Epithelial cell of prostate (primary cell): ENCODE results near the gene JMJD6.
"Not testable (repeated sequence)": the region's sequence is repeated elsewhere in the genome, so short reads cannot be mapped to it uniquely, and the experiment has no call there.

Source experiments
- DNase-seq: peaks from one replicate; pipeline ENCODE4 v3.0.0-alpha.2; 2011; ENCODE audit warnings: low read depth, low spot score
- H3K27ac ChIP-seq: fragments of 450-650 bp; 2 replicates; pipeline ENCODE4 v1.5.1; 2017; ENCODE audit warnings: mild to moderate bottlenecking

Gene JMJD6

GRCh38 chr17:76737082-76737675 is 10.8 kb upstream of the JMJD6 start, which contains the start of gene SRSF2:
SRSF2 (minus strand) TSS chr17:76737331; CDS start chr17:76737160, 171 bp downstream.
- peak within 1 kb of the TSS; percentile 95 for H3K27ac ChIP-seq
- peak; percentile 89 for DNase-seq

DNA sequence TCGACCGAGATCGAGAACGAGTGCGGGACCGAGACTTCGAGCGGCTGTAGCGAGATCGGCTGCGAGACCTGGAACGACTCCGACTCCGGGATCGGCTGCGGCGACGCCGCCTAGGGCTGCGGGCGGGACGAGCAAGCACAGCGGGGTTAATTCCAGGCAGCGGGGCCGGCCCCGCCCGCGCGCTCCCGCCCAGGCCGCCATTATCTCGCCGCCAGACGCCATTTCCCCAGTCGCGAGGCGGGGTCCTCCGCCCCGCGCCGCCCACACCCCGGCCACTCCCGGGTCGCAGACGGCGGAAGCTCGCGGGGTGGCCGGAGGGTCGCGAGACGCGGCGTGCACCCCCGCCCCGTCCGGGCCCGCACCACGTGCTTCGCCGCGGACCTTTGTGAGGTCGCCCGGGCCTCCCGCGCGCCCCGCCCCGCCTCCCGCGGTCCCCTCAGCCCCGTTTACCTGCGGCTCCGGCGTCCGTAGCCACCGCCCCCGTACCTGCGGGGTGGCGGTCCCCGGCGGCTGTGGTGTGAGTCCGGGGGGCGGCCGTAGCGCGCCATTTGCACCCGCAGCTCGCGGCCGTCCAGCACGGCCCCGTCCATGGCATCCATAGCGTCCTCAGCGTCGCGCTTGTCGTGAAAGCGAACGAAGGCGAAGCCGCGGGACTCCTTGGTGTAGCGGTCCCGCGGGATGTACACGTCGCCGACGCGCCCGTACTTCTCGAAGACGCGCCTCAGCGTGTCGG is 10.1 kb upstream of the JMJD6 start:
- no peak for DNase-seq
- H3K27ac ChIP-seq, result peak overlapping the region; percentile 95

- peak overlapping the region; percentile 95 for H3K27ac ChIP-seq
Measured at GRCh38 chr17:76735586-76736348, 9.4 kb upstream of the JMJD6 start.

DNA sequence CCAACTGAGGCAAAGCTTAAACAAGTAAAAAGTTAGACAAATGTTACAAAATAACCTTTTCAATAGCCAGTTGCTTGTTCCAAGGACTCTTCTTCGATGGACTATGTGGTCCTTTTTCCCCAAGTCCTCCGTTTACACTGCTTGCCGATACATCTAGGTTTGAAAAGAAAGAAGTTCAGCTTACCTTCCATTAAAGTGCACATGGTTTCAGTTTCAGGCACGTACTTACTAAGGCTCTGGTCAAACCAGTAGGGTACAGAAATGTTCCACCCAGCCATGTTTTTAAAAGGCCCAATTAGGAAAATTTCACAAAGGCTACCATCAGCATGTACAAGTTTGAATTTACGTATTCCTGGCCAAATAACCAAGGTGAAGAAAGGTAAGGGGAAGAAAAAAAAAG is 8.6 kb upstream of the JMJD6 start:
- H3K27ac ChIP-seq, result peak overlapping the region; percentile 95
- DNase-seq, result no peak

More at GRCh38 chr17:76735586-76736348, 9.4 kb upstream of the JMJD6 start:
- no peak for DNase-seq

DNA sequence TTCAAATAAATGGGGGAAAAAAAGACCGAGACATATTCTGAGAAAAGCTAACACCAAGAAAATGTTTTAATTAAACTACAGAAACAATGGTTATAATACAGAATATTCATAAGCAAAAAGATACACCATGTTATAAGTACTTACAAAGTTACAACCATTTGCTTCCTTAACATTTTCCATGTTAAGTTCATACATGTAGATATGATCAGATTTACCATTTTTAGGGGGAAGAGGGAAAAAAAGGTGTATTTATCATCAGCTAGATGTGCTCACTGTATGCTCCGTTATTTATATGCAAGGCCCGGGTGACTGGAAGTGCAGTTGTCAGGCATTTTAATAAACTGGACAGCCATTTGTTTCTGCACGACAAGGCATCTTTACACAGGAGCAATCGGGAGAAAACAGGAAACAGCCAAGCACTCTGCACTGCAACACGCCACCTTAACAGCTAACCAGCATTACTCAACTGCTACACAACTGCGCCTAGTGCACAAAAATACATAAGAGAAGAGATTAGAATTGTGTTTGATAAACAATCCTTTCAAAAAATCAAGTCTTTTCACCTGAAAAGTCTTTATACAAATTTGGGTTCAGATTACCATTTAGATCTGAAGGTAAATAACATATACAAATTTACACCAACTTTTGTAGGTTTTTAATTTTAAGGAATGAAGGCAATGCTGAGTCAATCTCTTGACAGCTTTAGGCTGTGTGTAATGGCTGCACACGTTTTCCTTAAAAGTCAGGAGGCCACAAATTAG is 7.9 kb upstream of the JMJD6 start:
- H3K27ac ChIP-seq, result peak overlapping the region; percentile 95
- DNase-seq, result no peak

GRCh38 chr17:76733618-76733957 is 7.2 kb upstream of the JMJD6 start:
- no peak for DNase-seq
- peak overlapping the region; percentile 95 for H3K27ac ChIP-seq

DNA sequence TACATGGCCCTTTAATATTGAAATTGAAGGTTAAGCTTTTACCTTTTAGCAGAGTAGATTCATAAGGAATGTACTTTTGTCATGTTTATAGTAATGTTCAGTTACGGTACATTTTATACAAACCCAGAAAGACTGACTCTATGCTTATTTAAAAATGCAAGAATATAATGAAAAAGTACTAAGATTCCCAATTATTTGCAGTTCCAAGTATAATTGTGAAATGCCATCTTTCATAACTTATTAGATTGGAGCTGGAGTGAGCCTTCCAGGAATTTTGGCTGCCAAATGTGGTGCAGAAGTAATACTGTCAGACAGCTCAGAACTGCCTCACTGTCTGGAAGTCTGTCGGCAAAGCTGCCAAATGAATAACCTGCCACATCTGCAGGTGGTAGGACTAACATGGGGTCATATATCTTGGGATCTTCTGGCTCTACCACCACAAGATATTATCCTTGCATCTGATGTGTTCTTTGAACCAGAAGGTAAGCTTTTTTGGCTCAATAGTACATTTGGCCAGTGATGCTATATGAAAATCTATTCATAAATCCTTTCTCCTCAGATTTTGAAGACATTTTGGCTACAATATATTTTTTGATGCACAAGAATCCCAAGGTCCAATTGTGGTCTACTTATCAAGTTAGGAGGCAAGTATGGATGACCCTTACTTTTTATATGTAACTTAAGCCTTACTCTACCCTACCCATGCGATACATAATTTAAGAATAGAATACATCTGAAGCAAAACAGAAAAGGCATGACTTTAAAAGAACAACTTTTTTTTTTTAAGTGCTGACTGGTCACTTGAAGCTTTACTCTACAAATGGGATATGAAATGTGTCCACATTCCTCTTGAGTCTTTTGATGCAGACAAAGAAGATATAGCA is 6.6 kb upstream of the JMJD6 start:
- no peak for DNase-seq
- H3K27ac ChIP-seq, result peak overlapping the region; percentile 95

- not testable (repeated sequence) for DNase-seq
- H3K27ac ChIP-seq, result peak overlapping the region; percentile 95
Measured at GRCh38 chr17:76731800-76732733, 5.7 kb upstream of the JMJD6 start.

- peak overlapping the region; percentile 97 for H3K27ac ChIP-seq
- DNase-seq, result no peak
Measured at GRCh38 chr17:76727745-76728456, 1.5 kb upstream of the JMJD6 start.

- peak within 1 kb of the TSS; percentile 97 for H3K27ac ChIP-seq
- no peak for DNase-seq
Measured at GRCh38 chr17:76726776-76727718, 641 bp upstream of the JMJD6 start, which contains the start of gene METTL23. METTL23 (plus strand) TSS chr17:76726839; CDS start chr17:76729711, 2,872 bp downstream.

GRCh38 chr17:76725580-76726230 is 701 bp downstream of the JMJD6 start:
- no peak for DNase-seq
- H3K27ac ChIP-seq, result peak overlapping the region; percentile 97

DNA sequence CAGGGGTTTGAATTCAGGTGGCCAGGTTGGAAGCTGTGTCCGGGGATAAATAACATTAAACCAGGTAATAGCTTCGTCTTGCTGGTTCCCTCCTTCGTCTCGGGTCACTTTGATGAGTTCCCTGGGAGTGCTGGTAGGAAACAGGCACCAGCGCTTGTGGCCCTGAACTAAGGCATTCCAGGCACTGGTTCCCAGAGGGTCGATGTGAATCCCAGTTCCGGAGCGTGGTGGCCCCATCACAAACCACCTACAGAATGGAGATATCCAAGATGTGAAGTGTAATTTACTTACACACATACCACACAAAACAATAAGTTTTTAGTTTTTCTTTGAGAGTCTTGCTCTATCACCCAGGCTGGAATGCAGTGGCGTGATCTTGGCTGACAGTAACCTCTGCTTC is 2.6 kb downstream of the JMJD6 start:
- DNase-seq, result no peak
- H3K27ac ChIP-seq, result no peak overlapping the region

DNA sequence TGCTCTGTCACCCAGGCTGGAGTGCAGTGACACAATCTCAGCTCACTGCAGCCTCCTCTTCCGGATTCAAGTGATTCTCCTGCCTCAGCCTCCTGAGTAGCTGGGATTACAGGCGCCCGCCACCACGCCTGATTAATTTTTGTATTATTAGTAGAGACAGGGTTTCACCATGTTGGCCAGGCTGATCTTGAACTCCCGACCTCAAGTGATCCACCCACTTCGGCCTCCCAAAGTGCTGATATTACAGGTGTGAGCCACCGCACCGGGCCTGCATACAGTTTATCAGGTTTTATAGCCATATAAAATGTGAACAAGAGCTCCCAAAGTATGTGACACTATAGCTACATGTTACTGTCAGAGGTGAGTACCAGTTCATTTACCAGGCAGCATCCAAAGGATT is 3.4 kb downstream of the JMJD6 start:
- H3K27ac ChIP-seq, DNase-seq: not testable (repeated sequence)

GRCh38 chr17:76722279-76722678 is 4.1 kb downstream of the JMJD6 start:
- no peak overlapping the region for H3K27ac ChIP-seq
- DNase-seq, result no peak

GRCh38 chr17:76721463-76721862 is 4.9 kb downstream of the JMJD6 start:
- no peak overlapping the region for H3K27ac ChIP-seq
- no peak for DNase-seq

DNA sequence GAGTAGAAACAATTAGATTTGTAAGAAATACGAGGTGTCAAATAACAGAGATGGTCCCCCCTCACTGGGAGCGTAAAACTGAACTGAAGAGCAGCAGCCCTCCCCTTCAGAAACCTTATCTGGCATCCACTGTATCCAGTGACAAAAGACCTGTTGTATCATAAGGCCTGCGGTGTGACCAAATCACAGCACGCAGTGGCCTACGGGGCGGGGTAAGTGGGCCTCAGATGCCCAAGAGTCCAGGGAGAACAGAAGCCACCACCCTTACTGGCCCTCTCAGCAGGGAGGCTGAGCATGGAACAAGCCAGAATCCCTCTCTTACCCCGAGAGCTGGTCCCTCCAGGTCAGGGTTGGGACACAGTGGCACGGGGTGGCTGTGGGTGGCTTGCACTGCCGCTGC is 5.5 kb downstream of the JMJD6 start:
- no peak for DNase-seq
- no peak overlapping the region for H3K27ac ChIP-seq
